K562 (cell line): ENCODE results near the gene USF2. TPM values are rescaled to one million over a fixed set of nuclear protein-coding genes. Genes with fewer than 3 reads are reported as not detected.

Experiments
- ATAC-seq: fragments of 200-7000 bp; cut with Tn5 transposase; 3 replicates; pipeline ENCODE4 v1.9.1; 2020; ENCODE audit warnings: moderate library complexity
- BruUV-seq: library from RNA; stranded (reverse); fragments of 400-500 nt; replicated peaks from 2 replicates; lab custom pipeline; 2021; lab: Mats Ljungman, UMichigan
- CTCF ChIA-PET: fragments of 300-600 bp; formaldehyde crosslinking; extraction: SDS; loops from one replicate; lab custom pipeline; 2021; ENCODE audit warnings: low intra/inter-chr PET ratio; lab: Yijun Ruan, JAX
- POLR2A ChIA-PET: fragments of 300-600, 350-650 bp; sonication (Branson Sonifier 250); formaldehyde crosslinking; extraction: SDS; loops from one replicate; lab custom pipeline; 2021; ENCODE audit warnings: antibody characterized with exemption, inconsistent platforms; lab: Yijun Ruan, JAX
- DNase-seq, 4 experiments: peaks; one replicate each; pipeline versions ENCODE4 v3.0.0 to v3.0.0-alpha.2; 2011 to 2018; ENCODE audit warnings: low spot score in 3 of 4, mixed read lengths in 3 of 4; ENCODE audit errors: extremely low read depth in 1 of 4
- FAIRE-seq: peaks from 2 replicates; lab custom pipeline; 2011; peaks lifted over from hg19 to GRCh38; lab: Jason Lieb, UNC
- H2AFZ ChIP-seq: 2 replicates; pipeline ENCODE4 v1.6.0; 2011; ENCODE audit warnings: low read depth, low read length, control low read depth, inconsistent platforms
- H3K27ac ChIP-seq: fragments of 200-600 bp; 3 replicates; pipeline ENCODE4 v1.8.0; 2011; ENCODE audit warnings: low read depth, mild to moderate bottlenecking, control low read depth, inconsistent platforms, low read length, moderate library complexity, mixed read lengths; ENCODE audit errors: extremely low read depth
- H3K27me3 ChIP-seq, 2 experiments: fragments of 300-600 bp in 1 of 2; 2 replicates in 1 of 2; 3 replicates in 1 of 2; pipeline versions ENCODE4 v1.6.0 to v1.8.0; 2011; ENCODE audit warnings: inconsistent platforms in 2 of 2, low read length in 2 of 2, mild to moderate bottlenecking in 1 of 2, mixed read lengths in 1 of 2, moderate library complexity in 1 of 2; ENCODE audit not compliant: control insufficient read depth in 2 of 2, insufficient read depth in 2 of 2
- H3K36me3 ChIP-seq: fragments of 300-600 bp; 3 replicates; pipeline ENCODE4 v1.8.0; 2011; ENCODE audit warnings: mild to moderate bottlenecking, low read length, inconsistent platforms; ENCODE audit not compliant: control insufficient read depth, insufficient read depth
- H3K4me1 ChIP-seq, 2 experiments: fragments of 200-600 bp in 1 of 2; replicated peaks in 1 of 2; 2 replicates in 1 of 2; 3 replicates in 1 of 2; pipeline versions ENCODE4 v1.5.1 to v1.8.0; 2011; ENCODE audit warnings: inconsistent platforms in 2 of 2, low read length in 2 of 2, mild to moderate bottlenecking in 1 of 2, mixed read lengths in 1 of 2, moderate library complexity in 1 of 2; ENCODE audit not compliant: control insufficient read depth in 2 of 2, insufficient read depth in 2 of 2
- H3K4me2 ChIP-seq: 2 replicates; pipeline ENCODE4 v1.6.1; 2011; ENCODE audit warnings: low read length, control low read depth, inconsistent platforms, mixed read lengths; ENCODE audit not compliant: insufficient read depth
- H3K4me3 ChIP-seq: fragments of 200-600 bp; sonication (generic), shearing (Covaris generic); 2 replicates; pipeline ENCODE4 v1.5.1; 2016; ENCODE audit warnings: control low read depth, inconsistent platforms
- H3K79me2 ChIP-seq: fragments of 200-600 bp; 3 replicates; pipeline ENCODE4 v1.8.0; 2011; ENCODE audit warnings: low read length, inconsistent platforms; ENCODE audit not compliant: control insufficient read depth, insufficient read depth
- H3K9ac ChIP-seq, 2 experiments: 2 replicates each; pipeline versions ENCODE4 v1.6.0 to v1.6.1; 2011; ENCODE audit warnings: low read depth in 2 of 2, low read length in 2 of 2, control low read depth in 1 of 2, inconsistent platforms in 1 of 2, mild to moderate bottlenecking in 1 of 2, mixed read lengths in 1 of 2; ENCODE audit not compliant: insufficient read depth in 1 of 2
- H3K9me1 ChIP-seq: one replicate; pipeline ENCODE4 v1.6.0; 2011; ENCODE audit warnings: inconsistent platforms, mild to moderate bottlenecking, low read length, moderate library complexity; ENCODE audit not compliant: control insufficient read depth, insufficient read depth
- H3K9me3 ChIP-seq: replicated peaks from 2 replicates; pipeline ENCODE4 v1.5.1; 2011; ENCODE audit warnings: low read depth, low read length, inconsistent platforms; ENCODE audit not compliant: control insufficient read depth, insufficient read depth
- H4K20me1 ChIP-seq: replicated peaks from 2 replicates; pipeline ENCODE4 v1.6.1; 2011; ENCODE audit warnings: low read length, inconsistent platforms, mixed read lengths; ENCODE audit not compliant: control insufficient read depth, insufficient read depth
- C11orf30 ChIP-seq: fragments of 450-650 bp; IDR thresholded peaks from 2 replicates; pipeline ENCODE4 v1.6.1; 2016; ENCODE audit warnings: low read depth, mild to moderate bottlenecking
- MCM2 ChIP-seq: fragments of 450-650 bp; IDR thresholded peaks from 2 replicates; pipeline ENCODE4 v1.6.1; 2017; ENCODE audit warnings: low read depth, mild to moderate bottlenecking
- MGA ChIP-seq: fragments of 450-650 bp; IDR thresholded peaks from 2 replicates; pipeline ENCODE4 v1.6.1; 2016; ENCODE audit warnings: mild to moderate bottlenecking, moderate library complexity
- RFX5 ChIP-seq: IDR thresholded peaks from 2 replicates; pipeline ENCODE4 v1.6.1; 2011; ENCODE audit warnings: low read depth, mild to moderate bottlenecking, improper control_type of control experiment, low read length
- RUNX1 ChIP-seq: sonication (generic); IDR thresholded peaks from 2 replicates; pipeline ENCODE4 v1.6.1; 2016; ENCODE audit warnings: antibody characterized with exemption, low read depth
- TCFL5 ChIP-seq: fragments of 250-450 bp; sonication (Bioruptor Pico); conservative IDR thresholded peaks from 2 replicates; pipeline ENCODE4 v1.6.1; 2021; ENCODE audit warnings: mild to moderate bottlenecking, moderate library complexity, matching md5 sums
- ZFP30 ChIP-seq: fragments of 250-450 bp; sonication (Bioruptor Pico); IDR thresholded peaks from 2 replicates; pipeline ENCODE4 v1.8.0; 2022; ENCODE audit warnings: moderate library complexity, mild to moderate bottlenecking, inconsistent platforms, borderline replicate concordance
- ZNF165 ChIP-seq: fragments of 250-450 bp; sonication (Bioruptor Pico); IDR thresholded peaks from 2 replicates; pipeline ENCODE4 v1.4.0; 2020; ENCODE audit warnings: borderline replicate concordance
- WGBS: fragments of 100-300 bp; shearing (Covaris generic); methylation state at CpG from one replicate; pipeline ENCODE4 v1.1.6; 2016; ENCODE audit warnings: low coverage, mixed read lengths; ENCODE audit not compliant: insufficient coverage; ENCODE audit errors: missing lambda C conversion rate; 5-methylcytosine and 5-hydroxymethylcytosine counted together
- in situ Hi-C: fragments of 300-500 bp; cut with MboI; formaldehyde crosslinking; loops from 4 replicates; pipeline ENCODE4 v1.15.0; 2018; ENCODE audit warnings: inconsistent platforms, mixed read lengths
- intact Hi-C: fragments of 100-400 bp; cut with micrococcal nuclease; formaldehyde crosslinking; loops from 2 replicates; pipeline ENCODE4 v1.14.2; 2022
- polyA plus RNA-seq, 8 experiments: library from polyadenylated mRNA; depleted of rRNA in 4 of 8; stranded (reverse) in 5 of 8; unstranded in 3 of 8; fragments of >200 nt; fragmentation: Nextera tagmentation in 2 of 8; fragmentation: Illumina TruSeq in 1 of 8; extraction: Ambion mirVana in 2 of 8; extraction: Trizol in 1 of 8; gene quantifications; 2 replicates each; pipeline versions ENCODE4 v1.2.1 to v1.2.3, GENCODE V29; 2011 to 2014; ENCODE audit warnings: inconsistent platforms in 1 of 8, missing spikeins in 1 of 8
- total RNA-seq, 7 experiments: library from RNA; depleted of rRNA in 6 of 7; stranded (reverse); fragments of >200 nt in 6 of 7; fragmentation: Illumina TruSeq in 2 of 7; extraction: Trizol in 2 of 7; gene quantifications; 2 replicates each; pipeline versions ENCODE4 v1.2.1 to v1.2.3, GENCODE V29; 2011 to 2021; ENCODE audit warnings: low replicate concordance in 1 of 7

Gene USF2
- total and polyA plus RNA-seq, 9 of the 15 experiments (the other 6 are each of a cell fraction or from before 2014, with no cell fraction given) = 0.27 to 93.7 (median 58.4) TPM

- TF ChIP-seq ZFP30 (CRISPR knock-in tag) (no peak), C11orf30 (no peak)
Observed at GRCh38 chr19:35288331-35288730, 19.6 kb downstream of the USF2 start (continued).

GRCh38 chr19:35288906-35289305, 20.1 kb downstream of the USF2 start:
- in situ Hi-C loops = no loop called here
- TF ChIP-seq RFX5 (no peak), MCM2 (no peak), RUNX1 (no peak), MGA (no peak), TCFL5 (no peak), ZNF165 (CRISPR knock-in tag) (no peak)
- Histone ChIP-seq H3K9me3 (no peaks in the 10 kb centered on the region), H3K36me3 (no peaks in the 10 kb centered on the region), H3K9ac (no peak overlapping the region), H3K9me1 (no peaks in the 10 kb centered on the region), H3K27ac (no peak overlapping the region), H3K27me3 (peaks cover 2 to 12% of the 10 kb centered on the region in 2 experiments; a peak in 2 of 5 replicates), H2AFZ (no peak overlapping the region), H3K4me1 (peaks cover 6 to 32% of the 10 kb centered on the region in 2 experiments; a peak in 4 of 5 replicates), H3K4me3 (no peak overlapping the region), H3K79me2 (no peaks in the 10 kb centered on the region), H3K4me2 (no peak overlapping the region), H4K20me1 (no peaks in the 10 kb centered on the region)
- no TSS peak for BruUV-seq
- ATAC-seq (no peak), FAIRE-seq (no peak), DNase-seq (no peak)
- WGBS = 46% methylated on average over 5 of the region's 5 CpGs
- intact Hi-C loops = no loop called here
- ChIA-PET CTCF (no interaction called here), POLR2A (interaction anchor here (0.7 to 1.6 kb wide), 3 partner anchors 10 to 15 kb away, joined by 4 to 7 read pairs (median 6); no protein-coding TSS in a partner anchor)
